Trophoblast cell (in vitro differentiated cells and primary cell): ENCODE measurements around the gene CASP2.

ENCODE experiments used
- DNase-seq, 2 donors: peaks; one replicate each; pipeline ENCODE4 v3.0.0-alpha.2; 2016
- H2AFZ ChIP-seq: 2 replicates; pipeline ENCODE4 v1.6.1; 2013; ENCODE audit warnings: low read length, moderate library complexity, mild to moderate bottlenecking; ENCODE audit not compliant: insufficient read depth, poor library complexity
- H2AK5ac ChIP-seq: 2 replicates; pipeline ENCODE4 v1.6.1; 2013; ENCODE audit warnings: mild to moderate bottlenecking, low read length
- H2BK120ac ChIP-seq: 2 replicates; pipeline ENCODE4 v1.6.1; 2013; ENCODE audit warnings: low read length, mild to moderate bottlenecking, moderate library complexity; ENCODE audit not compliant: insufficient read depth, poor library complexity
- H2BK12ac ChIP-seq: 2 replicates; pipeline ENCODE4 v1.6.1; 2013; ENCODE audit warnings: mild to moderate bottlenecking, low read length, moderate library complexity
- H2BK5ac ChIP-seq: 2 replicates; pipeline ENCODE4 v1.6.1; 2013; ENCODE audit warnings: low read length, low read depth, moderate library complexity, mild to moderate bottlenecking; ENCODE audit not compliant: poor library complexity
- H3K14ac ChIP-seq: 2 replicates; pipeline ENCODE4 v1.6.1; 2013; ENCODE audit warnings: mild to moderate bottlenecking, low read length
- H3K18ac ChIP-seq: 2 replicates; pipeline ENCODE4 v1.6.1; 2013; ENCODE audit warnings: mild to moderate bottlenecking, low read length
- H3K23ac ChIP-seq: 2 replicates; pipeline ENCODE4 v1.6.1; 2013; ENCODE audit warnings: low read length
- H3K27ac ChIP-seq: 2 replicates; pipeline ENCODE4 v1.5.1; 2013; ENCODE audit warnings: low read depth, mild to moderate bottlenecking, inconsistent platforms, low read length, moderate library complexity
- H3K27me3 ChIP-seq: 2 replicates; pipeline ENCODE4 v1.6.1; 2013; ENCODE audit warnings: inconsistent platforms, mild to moderate bottlenecking, low read length, moderate library complexity; ENCODE audit not compliant: insufficient read depth
- H3K36me3 ChIP-seq, 2 experiments: 1 replicate in 1 of 2; 2 replicates in 1 of 2; pipeline ENCODE4 v1.6.1; 2013; ENCODE audit warnings: low read length in 2 of 2, mild to moderate bottlenecking in 2 of 2, moderate library complexity in 1 of 2; ENCODE audit not compliant: insufficient read depth in 2 of 2, control insufficient read depth in 1 of 2
- H3K4ac ChIP-seq: 2 replicates; pipeline ENCODE4 v1.6.1; 2013; ENCODE audit warnings: low read depth, mild to moderate bottlenecking, low read length, moderate library complexity
- H3K4me1 ChIP-seq, 2 experiments: 1 replicate in 1 of 2; 2 replicates in 1 of 2; pipeline ENCODE4 v1.6.1; 2013; ENCODE audit warnings: low read length in 2 of 2, mild to moderate bottlenecking in 2 of 2, moderate library complexity in 1 of 2; ENCODE audit not compliant: insufficient read depth in 2 of 2, control insufficient read depth in 1 of 2
- H3K4me2 ChIP-seq: 2 replicates; pipeline ENCODE4 v1.6.1; 2013; ENCODE audit warnings: inconsistent platforms, mild to moderate bottlenecking, low read length, moderate library complexity
- H3K4me3 ChIP-seq: 2 replicates; pipeline ENCODE4 v1.5.1; 2013; ENCODE audit warnings: mild to moderate bottlenecking, low read depth, low read length, inconsistent platforms
- H3K79me1 ChIP-seq: one replicate; pipeline ENCODE4 v1.6.1; 2013; ENCODE audit warnings: low read length
- H3K79me2 ChIP-seq: 2 replicates; pipeline ENCODE4 v1.6.1; 2013; ENCODE audit warnings: low read length, mild to moderate bottlenecking; ENCODE audit not compliant: control insufficient read depth, insufficient read depth, poor library complexity
- H3K9ac ChIP-seq: 2 replicates; pipeline ENCODE4 v1.6.1; 2013; ENCODE audit warnings: mild to moderate bottlenecking, low read length
- H3K9me3 ChIP-seq: 2 replicates; pipeline ENCODE4 v1.6.1; 2013; ENCODE audit warnings: low read depth, mild to moderate bottlenecking, control low read depth, inconsistent platforms, low read length; ENCODE audit not compliant: insufficient read depth
- H4K12ac ChIP-seq: 2 replicates; pipeline ENCODE4 v1.6.1; 2013; ENCODE audit warnings: low read depth, mild to moderate bottlenecking, low read length, moderate library complexity
- H4K8ac ChIP-seq: 2 replicates; pipeline ENCODE4 v1.6.1; 2013; ENCODE audit warnings: low read depth, mild to moderate bottlenecking, low read length, moderate library complexity
- H4K91ac ChIP-seq: one replicate; pipeline ENCODE4 v1.6.1; 2013; ENCODE audit warnings: low read depth, mild to moderate bottlenecking, low read length, moderate library complexity
- WGBS: extraction: QIAGEN DNeasy Blood & Tissue Kit; methylation state at CpG from one replicate; pipeline ENCODE4 v1.1.7; 2013; ENCODE audit warnings: missing lambda C conversion rate; ENCODE audit not compliant: insufficient read length, insufficient coverage; ENCODE audit errors: extremely low coverage; 5-methylcytosine and 5-hydroxymethylcytosine counted together

CASP2 gene

GRCh38 chr7:143299346-143299745 is 11.2 kb downstream of the CASP2 start:
- Histone ChIP-seq H2BK120ac (no peak overlapping the region), H2BK12ac (no peak overlapping the region), H3K18ac (no peak overlapping the region), H3K4me2 (no peak overlapping the region), H4K12ac (no peak overlapping the region), H3K23ac (no peak overlapping the region), H3K27ac (no peak overlapping the region), H3K14ac (no peak overlapping the region), H3K4me3 (no peak overlapping the region), H2AK5ac (no peak overlapping the region), H3K4me1 (no peaks in the 10 kb centered on the region), H4K8ac (no peak overlapping the region), H3K27me3 (no peaks in the 10 kb centered on the region), H3K79me1 (no peaks in the 10 kb centered on the region), H3K9ac (no peak overlapping the region), H2AFZ (no peak overlapping the region), H3K4ac (no peak overlapping the region), H2BK5ac (no peak overlapping the region), H3K36me3 (peaks cover 27 to 52% of the 10 kb centered on the region in 2 experiments), H3K9me3 (no peaks in the 10 kb centered on the region), H3K79me2 (no peaks in the 10 kb centered on the region), H4K91ac (no peak overlapping the region)
- WGBS, result no CpG with 5 or more reads among the region's 2 CpGs
- DNase-seq, result no peak

GRCh38 chr7:143299840-143300239 is 11.7 kb downstream of the CASP2 start:
- no peak overlapping the region for H3K4ac ChIP-seq
- no peak overlapping the region for H3K14ac ChIP-seq
- no peak overlapping the region for H3K4me3 ChIP-seq
- H2AK5ac ChIP-seq, result no peak overlapping the region
- no peak overlapping the region for H2AFZ ChIP-seq
- H3K9ac ChIP-seq, result no peak overlapping the region
- H2BK5ac ChIP-seq, result no peak overlapping the region
- no peak overlapping the region for H3K18ac ChIP-seq
- no peaks in the 10 kb centered on the region for H3K4me1 ChIP-seq
- H3K36me3 ChIP-seq, result peaks cover 30 to 52% of the 10 kb centered on the region in 2 experiments
- no peak overlapping the region for H4K12ac ChIP-seq
- no peaks in the 10 kb centered on the region for H3K27me3 ChIP-seq
- no peaks in the 10 kb centered on the region for H3K79me2 ChIP-seq
- H3K9me3 ChIP-seq, result no peaks in the 10 kb centered on the region
- no peak overlapping the region for H4K8ac ChIP-seq
- H2BK120ac ChIP-seq, result no peak overlapping the region
- no peak overlapping the region for H3K23ac ChIP-seq
- H3K4me2 ChIP-seq, result no peak overlapping the region
- no CpG with 5 or more reads among the region's 8 CpGs for WGBS
- no peak overlapping the region for H4K91ac ChIP-seq
- no peak overlapping the region for H3K27ac ChIP-seq
- no peaks in the 10 kb centered on the region for H3K79me1 ChIP-seq
- H2BK12ac ChIP-seq, result no peak overlapping the region
- peak; percentile 32 to 69 for DNase-seq

GRCh38 chr7:143300959-143301935 is 13.1 kb downstream of the CASP2 start:
- Histone ChIP-seq H3K36me3 (peaks cover 30 to 52% of the 10 kb centered on the region in 2 experiments), H3K4me3 (no peak overlapping the region)
- no CpG with 5 or more reads among the region's 8 CpGs for WGBS

GRCh38 chr7:143303733-143304132 is 15.6 kb downstream of the CASP2 start:
- H3K14ac ChIP-seq, result no peak overlapping the region
- H3K4me2 ChIP-seq, result no peak overlapping the region
- H3K27ac ChIP-seq, result no peak overlapping the region
- no peaks in the 10 kb centered on the region for H3K79me2 ChIP-seq
- no peak overlapping the region for H2BK5ac ChIP-seq
- no peak overlapping the region for H4K12ac ChIP-seq
- no peaks in the 10 kb centered on the region for H3K9me3 ChIP-seq
- H2AFZ ChIP-seq, result no peak overlapping the region
- no peak overlapping the region for H2BK12ac ChIP-seq
- H3K4me1 ChIP-seq, result no peaks in the 10 kb centered on the region
- H2AK5ac ChIP-seq, result no peak overlapping the region
- no CpG with 5 or more reads among the region's 10 CpGs for whole genome bisulfite sequencing
- H2BK120ac ChIP-seq, result no peak overlapping the region
- H4K91ac ChIP-seq, result no peak overlapping the region
- no peak overlapping the region for H3K18ac ChIP-seq
- H3K4ac ChIP-seq, result no peak overlapping the region
- H4K8ac ChIP-seq, result no peak overlapping the region
- H3K27me3 ChIP-seq, result no peaks in the 10 kb centered on the region
- no peaks in the 10 kb centered on the region for H3K79me1 ChIP-seq
- H3K9ac ChIP-seq, result no peak overlapping the region
- peaks cover 31 to 58% of the 10 kb centered on the region in 2 experiments for H3K36me3 ChIP-seq
- H3K4me3 ChIP-seq, result no peak overlapping the region
- H3K23ac ChIP-seq, result no peak overlapping the region
- DNase-seq, result peak in 1 of 2 donors; percentile 31

More at GRCh38 chr7:143300959-143301935, 13.1 kb downstream of the CASP2 start:
- Histone ChIP-seq H3K79me1 (no peaks in the 10 kb centered on the region), H4K91ac (no peak overlapping the region), H3K9me3 (no peaks in the 10 kb centered on the region), H2BK5ac (no peak overlapping the region), H2AFZ (no peak overlapping the region), H3K79me2 (no peaks in the 10 kb centered on the region), H3K9ac (no peak overlapping the region), H3K18ac (no peak overlapping the region), H2BK12ac (no peak overlapping the region), H2AK5ac (no peak overlapping the region), H3K23ac (no peak overlapping the region), H3K4me2 (no peak overlapping the region), H3K14ac (no peak overlapping the region), H4K12ac (no peak overlapping the region), H3K4ac (no peak overlapping the region), H2BK120ac (no peak overlapping the region), H3K27ac (no peak overlapping the region), H3K27me3 (no peaks in the 10 kb centered on the region), H4K8ac (no peak overlapping the region), H3K4me1 (no peaks in the 10 kb centered on the region)
- DNase-seq, result no peak
